Left lung (tissue), 10 donors: ENCODE measurements around the gene ZCCHC17. TPM values are rescaled to one million over a fixed set of nuclear protein-coding genes. Genes with fewer than 3 reads are reported as not detected.

Experiments
- ATAC-seq: fragments of 200-7000 bp; cut with Tn5 transposase; one replicate; pipeline ENCODE4 v1.9.1; 2020; ENCODE audit warnings: moderate library complexity
- DNase-seq, 4 donors: peaks; one replicate each; pipeline ENCODE4 v3.0.0-alpha.2; 2013 to 2020
- H3K27ac ChIP-seq, 2 donors: fragments of 200-600 bp; sonication (generic) in 1 of 2; one replicate each; pipeline versions ENCODE4 v1.5.0 to v1.8.0; 2020 to 2021
- H3K27me3 ChIP-seq, 2 donors: fragments of 200-600 bp; sonication (generic) in 1 of 2; one replicate each; pipeline versions ENCODE4 v1.5.0 to v1.8.0; 2020 to 2021
- H3K36me3 ChIP-seq, 2 donors: fragments of 200-600 bp; sonication (generic) in 1 of 2; one replicate each; pipeline versions ENCODE4 v1.5.0 to v1.8.0; 2020 to 2021
- H3K4me1 ChIP-seq, 2 donors: fragments of 200-600 bp; one replicate each; pipeline ENCODE4 v1.8.0; 2021
- H3K4me3 ChIP-seq, 2 donors: fragments of 200-600 bp; sonication (generic) in 1 of 2; one replicate each; pipeline versions ENCODE4 v1.5.0 to v1.8.0; 2020 to 2021; ENCODE audit warnings: mild to moderate bottlenecking in 1 of 2
- H3K9me3 ChIP-seq, 2 donors: fragments of 200-600 bp; sonication (generic) in 1 of 2; one replicate each; pipeline versions ENCODE4 v1.5.0 to v1.8.0; 2020 to 2021
- intact Hi-C, 2 donors: fragments of 100-400 bp; cut with DNase I; formaldehyde crosslinking; loops; one replicate each; pipeline versions ENCODE4 v1.11.2 to v1.14.2; 2022
- polyA plus RNA-seq, 6 donors: library from polyadenylated mRNA; unstranded; fragments of 120-200 nt; gene quantifications; one replicate each; pipeline ENCODE4 v1.2.1, GENCODE V29; 2013; ENCODE audit not compliant: insufficient read length in 6 of 6
- total RNA-seq, 2 donors: library from RNA; stranded (reverse); fragmentation: NEBNext Ultra II Directional; extraction: Animal tissue kit (Norgen Biotek cat#: 25700); gene quantifications; one replicate each; pipeline ENCODE4 v1.2.1, GENCODE V29; 2021
- TF ChIP-seq, protein P1 (sequence below), 2 donors: fragments of 200-600 bp; sonication (generic) in 1 of 2; IDR thresholded peaks; one replicate each; pipeline versions ENCODE4 v1.5.0 to v1.8.0; 2021; ENCODE audit warnings: antibody characterized with exemption in 2 of 2
- donor health status: DM: no; HTN: yes; CAD: no.
- donor health status: DM: no; HTN: no; CAD: no.

ZCCHC17 gene
- total and polyA plus RNA-seq, 8 donors = 20.1 to 51.7 (median 43.8) TPM

DNA sequence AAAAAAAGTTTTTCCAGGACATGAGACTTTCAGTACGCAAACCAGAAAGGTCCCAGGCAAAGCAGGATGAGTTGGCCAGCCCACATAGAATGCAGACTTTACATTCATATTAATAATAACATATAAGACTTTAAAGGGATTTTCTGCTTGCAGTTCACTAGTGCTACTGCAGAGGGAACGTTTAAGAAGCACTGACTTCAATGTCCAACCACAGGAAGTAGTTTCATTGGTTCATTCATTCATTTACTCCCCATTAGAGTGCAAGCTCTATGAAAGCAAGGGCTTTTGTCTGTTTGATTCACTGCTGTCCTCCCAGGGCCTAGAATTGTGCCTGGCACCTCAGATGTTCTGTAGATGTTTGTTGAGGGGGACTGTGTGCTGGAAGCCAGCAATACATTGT, 104.4 kb downstream of the ZCCHC17 start:
- Histone ChIP-seq H3K27ac (no peak overlapping the region), H3K9me3 (no peaks in the 10 kb centered on the region), H3K4me1 (peaks cover 0 to 18% of the 10 kb centered on the region in 2 donors), H3K27me3 (no peaks in the 10 kb centered on the region), H3K36me3 (no peaks in the 10 kb centered on the region), H3K4me3 (no peak overlapping the region)
- intact Hi-C loops = no loop called here
- DNase-seq (no peak), ATAC-seq (no peak)
- TF ChIP-seq, protein P1, sequence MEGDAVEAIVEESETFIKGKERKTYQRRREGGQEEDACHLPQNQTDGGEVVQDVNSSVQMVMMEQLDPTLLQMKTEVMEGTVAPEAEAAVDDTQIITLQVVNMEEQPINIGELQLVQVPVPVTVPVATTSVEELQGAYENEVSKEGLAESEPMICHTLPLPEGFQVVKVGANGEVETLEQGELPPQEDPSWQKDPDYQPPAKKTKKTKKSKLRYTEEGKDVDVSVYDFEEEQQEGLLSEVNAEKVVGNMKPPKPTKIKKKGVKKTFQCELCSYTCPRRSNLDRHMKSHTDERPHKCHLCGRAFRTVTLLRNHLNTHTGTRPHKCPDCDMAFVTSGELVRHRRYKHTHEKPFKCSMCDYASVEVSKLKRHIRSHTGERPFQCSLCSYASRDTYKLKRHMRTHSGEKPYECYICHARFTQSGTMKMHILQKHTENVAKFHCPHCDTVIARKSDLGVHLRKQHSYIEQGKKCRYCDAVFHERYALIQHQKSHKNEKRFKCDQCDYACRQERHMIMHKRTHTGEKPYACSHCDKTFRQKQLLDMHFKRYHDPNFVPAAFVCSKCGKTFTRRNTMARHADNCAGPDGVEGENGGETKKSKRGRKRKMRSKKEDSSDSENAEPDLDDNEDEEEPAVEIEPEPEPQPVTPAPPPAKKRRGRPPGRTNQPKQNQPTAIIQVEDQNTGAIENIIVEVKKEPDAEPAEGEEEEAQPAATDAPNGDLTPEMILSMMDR (IDR thresholded peaks at IDR 0.05) = no peak

DNA sequence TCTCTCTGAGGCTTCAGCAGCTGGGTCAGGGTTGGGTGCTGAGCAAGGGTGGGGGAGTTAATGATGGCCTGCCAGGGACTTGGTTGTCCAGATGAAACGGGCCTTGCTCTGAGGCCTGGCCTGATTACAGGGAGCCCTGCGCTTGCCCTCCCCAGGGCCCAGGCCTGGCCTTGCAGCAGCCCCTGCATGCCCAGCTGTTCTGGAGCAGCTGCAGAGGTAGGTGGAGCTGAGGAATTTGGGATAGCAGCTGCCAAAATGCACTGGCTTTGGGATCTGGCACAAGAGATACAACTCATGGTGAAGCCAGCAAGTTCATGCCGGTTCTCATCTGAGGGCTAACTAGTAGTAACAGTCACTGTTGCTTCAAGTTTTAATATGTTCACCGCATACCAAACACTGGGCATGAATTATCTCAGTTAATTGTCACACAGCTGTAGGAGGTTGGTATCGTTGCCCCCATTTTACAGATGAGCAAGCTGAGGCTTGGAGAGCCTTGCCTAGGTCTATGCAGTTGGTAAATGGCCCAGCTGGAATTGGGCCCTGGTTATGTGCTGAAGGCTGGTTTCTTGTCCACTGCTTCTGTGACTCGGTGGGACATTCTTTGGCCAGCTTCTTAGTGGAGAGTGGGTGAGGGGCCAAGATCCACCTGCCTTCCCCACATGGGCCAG, 108.9 kb downstream of the ZCCHC17 start:
- Histone ChIP-seq H3K4me3 (no peak overlapping the region), H3K27ac (no peak overlapping the region), H3K4me1 (peaks cover 0 to 4% of the 10 kb centered on the region in 2 donors), H3K9me3 (no peaks in the 10 kb centered on the region), H3K27me3 (peaks cover 0 to 11% of the 10 kb centered on the region in 2 donors), H3K36me3 (no peaks in the 10 kb centered on the region)
- no peak for ATAC-seq
- TF ChIP-seq, protein P1 (IDR thresholded peaks at IDR 0.05) = no peak
- no peak for DNase-seq
- intact Hi-C loops = no loop called here

DNA sequence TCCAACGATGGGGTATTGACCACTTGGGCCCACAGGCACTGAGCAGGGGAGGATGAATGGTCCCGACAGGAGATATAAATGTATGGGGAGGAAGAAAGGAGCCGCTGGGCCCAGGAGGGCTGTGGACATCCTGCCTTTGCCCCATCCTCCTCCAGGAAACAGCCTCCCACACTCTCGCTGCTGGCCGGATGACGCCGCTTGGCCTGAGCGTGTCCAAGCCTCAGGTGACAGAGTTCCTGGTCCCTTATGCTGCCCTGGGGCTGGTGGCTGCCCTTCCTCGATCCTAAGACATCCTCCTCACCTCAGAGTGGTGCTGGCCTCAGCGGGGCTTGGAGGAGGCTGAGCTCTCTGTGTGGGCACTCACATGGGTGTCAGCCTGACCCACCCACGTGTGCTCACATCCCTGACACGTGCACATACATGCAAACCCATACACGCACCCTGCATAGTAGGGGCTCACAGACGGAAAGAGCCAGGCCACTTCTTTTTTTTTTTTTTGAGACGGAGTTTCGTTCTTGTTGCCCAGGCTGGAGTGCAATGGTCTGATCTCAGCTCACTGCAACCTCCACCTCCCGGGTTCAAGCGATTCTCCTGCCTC, 110.3 kb downstream of the ZCCHC17 start:
- intact Hi-C loops = no loop called here
- no peaks in the 10 kb centered on the region for H3K9me3 ChIP-seq
- no peaks in the 10 kb centered on the region for H3K36me3 ChIP-seq
- H3K27me3 ChIP-seq = peaks cover 0 to 21% of the 10 kb centered on the region in 2 donors
- ATAC-seq (no peak), DNase-seq (no peak)
- no peak overlapping the region for H3K27ac ChIP-seq
- TF ChIP-seq, protein P1 (IDR thresholded peaks at IDR 0.05) = no peak
- no peak overlapping the region for H3K4me3 ChIP-seq
- H3K4me1 ChIP-seq = no peaks in the 10 kb centered on the region

DNA sequence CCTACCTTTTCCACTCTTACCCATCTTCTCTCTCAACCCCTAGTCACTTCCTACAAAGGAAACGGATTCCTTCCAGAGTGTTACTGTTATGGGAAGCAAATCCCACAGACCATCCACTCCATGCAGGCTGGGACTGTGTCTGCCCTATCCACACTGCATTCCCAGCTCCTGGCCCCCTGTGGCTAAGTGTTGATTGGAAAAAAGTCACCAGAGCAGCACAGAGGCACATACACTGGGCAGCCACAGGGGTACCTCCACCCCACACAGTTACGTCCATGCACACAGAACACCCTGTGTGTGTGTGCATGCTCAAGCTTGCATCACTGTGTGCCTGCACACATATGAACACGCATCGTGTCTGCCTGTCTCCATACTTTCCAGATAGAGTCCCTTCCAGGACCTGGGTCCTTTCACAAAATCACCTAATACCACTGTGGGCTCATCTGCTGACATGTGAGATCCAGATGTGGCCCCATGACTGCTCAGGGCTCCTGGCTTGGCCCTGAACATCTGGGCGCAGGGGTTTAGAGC, 112.0 kb downstream of the ZCCHC17 start:
- DNase-seq = no peak

More for the DNA sequence above, 112.0 kb downstream of the ZCCHC17 start:
- TF ChIP-seq, protein P1 (IDR thresholded peaks at IDR 0.05) = no peak
- Histone ChIP-seq H3K4me3 (no peak overlapping the region), H3K4me1 (peaks cover 0 to 9% of the 10 kb centered on the region in 2 donors), H3K36me3 (no peaks in the 10 kb centered on the region), H3K27me3 (peaks cover 5 to 37% of the 10 kb centered on the region in 2 donors), H3K9me3 (no peaks in the 10 kb centered on the region), H3K27ac (no peak overlapping the region)
- no peak for ATAC-seq
- intact Hi-C loops = no loop called here
